Kidney (tissue), 14 donors: ENCODE results near the gene SNX24. TPM values are rescaled to one million over a fixed set of nuclear protein-coding genes. Genes with fewer than 3 reads are reported as not detected.

Experiments
- DNase-seq, 5 donors: peaks; one replicate each; pipeline ENCODE4 v3.0.0-alpha.2; 2013 to 2020
- FAIRE-seq: peaks from 2 replicates; lab custom pipeline; 2012; peaks lifted over from hg19 to GRCh38; lab: Jason Lieb, UNC
- H3K27ac ChIP-seq, 2 donors: one replicate each; pipeline ENCODE4 v1.7.0; 2013; ENCODE audit warnings: low read depth in 2 of 2, low read length in 2 of 2, inconsistent platforms in 1 of 2
- H3K27me3 ChIP-seq: one replicate; pipeline ENCODE4 v1.7.1; 2013; ENCODE audit warnings: low read length, inconsistent platforms; ENCODE audit not compliant: control insufficient read depth, insufficient read depth
- H3K36me3 ChIP-seq, 3 donors: one replicate each; pipeline versions ENCODE4 v1.7.0 to v1.7.1; 2013; ENCODE audit warnings: low read length in 3 of 3, control low read depth in 1 of 3, inconsistent platforms in 1 of 3; ENCODE audit not compliant: insufficient read depth in 3 of 3, control insufficient read depth in 2 of 3
- H3K4me1 ChIP-seq, 3 donors: one replicate each; pipeline versions ENCODE4 v1.7.0 to v1.7.1; 2013; ENCODE audit warnings: low read length in 3 of 3, inconsistent platforms in 1 of 3, low read depth in 1 of 3; ENCODE audit not compliant: control insufficient read depth in 2 of 3, insufficient read depth in 2 of 3
- H3K4me3 ChIP-seq, 3 donors: one replicate each; pipeline versions ENCODE4 v1.7.0 to v1.8.1; 2013; ENCODE audit warnings: low read length in 3 of 3, control low read depth in 1 of 3, inconsistent platforms in 1 of 3
- H3K9ac ChIP-seq, 3 donors: one replicate each; pipeline versions ENCODE4 v1.7.0 to v1.7.1; 2013; ENCODE audit warnings: low read length in 3 of 3, control low read depth in 1 of 3, inconsistent platforms in 1 of 3
- H3K9me3 ChIP-seq, 3 donors: one replicate each; pipeline versions ENCODE4 v1.7.0 to v1.7.1; 2013; ENCODE audit warnings: low read length in 3 of 3, control low read depth in 1 of 3, inconsistent platforms in 1 of 3; ENCODE audit not compliant: control insufficient read depth in 2 of 3, insufficient read depth in 1 of 3
- intact Hi-C: fragments of 100-400 bp; cut with DNase I; formaldehyde crosslinking; loops from one replicate; pipeline ENCODE4 v1.11.1; 2022
- polyA plus RNA-seq: library from polyadenylated mRNA; stranded (reverse); fragments of 350-450 nt; fragmentation: Illumina TruSeq; extraction: RNeasy Lipid Tissue Mini Kit (QIAGEN cat#74804); gene quantifications from one replicate; pipeline ENCODE4 v1.2.3, GENCODE V29; 2014; ENCODE audit warnings: low read depth, low replicate concordance; ENCODE audit not compliant: insufficient read depth
- total RNA-seq: library from RNA; stranded (reverse); fragmentation: NEBNext Ultra II Directional; extraction: Animal tissue kit (Norgen Biotek cat#: 25700); gene quantifications from one replicate; pipeline ENCODE4 v1.2.1, GENCODE V29; 2021
- TF ChIP-seq, protein P1 (sequence below): IDR thresholded peaks from 3 replicates; pipeline ENCODE4 v1.5.1; 2012; ENCODE audit warnings: mild to moderate bottlenecking, moderate library complexity, borderline replicate concordance; ENCODE audit not compliant: insufficient read depth; ENCODE audit errors: extremely low read depth
- donor health status: control.
- donor health status: control.
- donor health status: control.
- donor health status: control.
- donor health status: control.
- donor health status: DM: yes; HTN: yes; CAD: no.
- donor health status: Normal renal cell carcinoma (clear cell type).

The SNX24 gene
- total and polyA plus RNA-seq, 2 donors from 2014 or later, result 23.8 to 27.0 TPM

DNA sequence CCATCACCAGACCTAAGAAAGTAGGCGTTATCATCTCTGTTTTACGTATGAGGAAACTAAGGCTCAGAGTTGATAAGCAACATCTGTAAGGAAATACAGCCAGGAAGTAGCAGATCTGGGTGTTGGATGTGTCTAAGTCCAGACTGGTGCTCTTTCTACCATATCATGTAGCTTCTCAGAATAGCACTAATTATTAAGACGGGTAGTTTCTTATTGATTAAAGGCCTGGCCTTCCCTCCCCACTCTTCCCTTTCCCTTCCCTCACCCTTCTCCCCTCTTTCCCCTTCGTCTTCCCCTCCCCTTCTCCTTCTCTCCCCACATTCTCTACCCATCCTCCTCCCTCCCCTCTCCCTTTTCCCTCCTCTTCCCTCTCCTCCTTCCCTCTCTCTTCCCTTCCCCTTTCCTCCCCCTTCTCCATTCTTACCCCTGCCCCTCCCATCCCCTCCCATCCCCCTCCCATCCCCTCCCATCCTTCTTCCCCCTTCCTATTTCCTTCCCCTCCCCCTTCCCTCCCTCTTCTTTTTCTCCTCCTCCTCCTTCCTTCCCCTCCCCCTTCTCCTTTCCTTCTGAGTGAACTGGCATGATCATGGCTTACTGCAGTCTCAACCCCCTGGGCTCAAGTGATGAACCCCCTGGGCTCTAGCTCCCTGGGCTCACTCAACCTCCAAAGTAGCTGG lies 79.4 kb downstream of the SNX24 start:
- Histone ChIP-seq H3K9me3 (no peaks in the 10 kb centered on the region), H3K4me1 (no peaks in the 10 kb centered on the region), H3K27me3 (no peaks in the 10 kb centered on the region), H3K27ac (no peak overlapping the region), H3K9ac (no peak overlapping the region), H3K4me3 (no peak overlapping the region), H3K36me3 (no peaks in the 10 kb centered on the region)
- TF ChIP-seq, protein P1, sequence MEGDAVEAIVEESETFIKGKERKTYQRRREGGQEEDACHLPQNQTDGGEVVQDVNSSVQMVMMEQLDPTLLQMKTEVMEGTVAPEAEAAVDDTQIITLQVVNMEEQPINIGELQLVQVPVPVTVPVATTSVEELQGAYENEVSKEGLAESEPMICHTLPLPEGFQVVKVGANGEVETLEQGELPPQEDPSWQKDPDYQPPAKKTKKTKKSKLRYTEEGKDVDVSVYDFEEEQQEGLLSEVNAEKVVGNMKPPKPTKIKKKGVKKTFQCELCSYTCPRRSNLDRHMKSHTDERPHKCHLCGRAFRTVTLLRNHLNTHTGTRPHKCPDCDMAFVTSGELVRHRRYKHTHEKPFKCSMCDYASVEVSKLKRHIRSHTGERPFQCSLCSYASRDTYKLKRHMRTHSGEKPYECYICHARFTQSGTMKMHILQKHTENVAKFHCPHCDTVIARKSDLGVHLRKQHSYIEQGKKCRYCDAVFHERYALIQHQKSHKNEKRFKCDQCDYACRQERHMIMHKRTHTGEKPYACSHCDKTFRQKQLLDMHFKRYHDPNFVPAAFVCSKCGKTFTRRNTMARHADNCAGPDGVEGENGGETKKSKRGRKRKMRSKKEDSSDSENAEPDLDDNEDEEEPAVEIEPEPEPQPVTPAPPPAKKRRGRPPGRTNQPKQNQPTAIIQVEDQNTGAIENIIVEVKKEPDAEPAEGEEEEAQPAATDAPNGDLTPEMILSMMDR, result no peak
- no peak for DNase-seq
- intact Hi-C loops, result no loop called here
- FAIRE-seq, result no peak

DNA sequence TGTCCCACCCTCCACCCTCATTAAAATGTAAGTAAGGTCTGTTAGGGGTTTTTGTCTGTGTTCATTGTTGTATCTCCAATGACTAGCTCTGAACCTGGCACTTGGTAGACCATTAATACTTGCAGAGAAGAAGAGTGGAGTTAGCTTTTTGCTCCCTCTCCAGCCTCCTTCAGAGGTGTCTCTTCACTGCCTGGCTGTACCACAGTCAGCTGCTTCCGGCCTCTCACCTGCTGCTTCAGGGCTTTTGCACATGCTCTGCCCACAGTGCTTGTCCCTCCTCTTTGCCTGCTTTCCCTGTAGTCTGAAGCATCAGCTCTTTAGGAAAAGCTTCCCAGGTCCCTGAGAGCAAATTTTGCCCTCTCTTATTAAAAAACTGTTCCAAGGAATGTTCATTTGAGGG lies 83.6 kb downstream of the SNX24 start:
- no peak overlapping the region for H3K27ac ChIP-seq
- no peaks in the 10 kb centered on the region for H3K27me3 ChIP-seq
- intact Hi-C loops, result no loop called here
- DNase-seq (no peak), FAIRE-seq (no peak)
- H3K9me3 ChIP-seq, result no peaks in the 10 kb centered on the region
- no peaks in the 10 kb centered on the region for H3K36me3 ChIP-seq
- no peaks in the 10 kb centered on the region for H3K4me1 ChIP-seq
- TF ChIP-seq, protein P1, result no peak
- H3K9ac ChIP-seq, result no peak overlapping the region
- no peak overlapping the region for H3K4me3 ChIP-seq

DNA sequence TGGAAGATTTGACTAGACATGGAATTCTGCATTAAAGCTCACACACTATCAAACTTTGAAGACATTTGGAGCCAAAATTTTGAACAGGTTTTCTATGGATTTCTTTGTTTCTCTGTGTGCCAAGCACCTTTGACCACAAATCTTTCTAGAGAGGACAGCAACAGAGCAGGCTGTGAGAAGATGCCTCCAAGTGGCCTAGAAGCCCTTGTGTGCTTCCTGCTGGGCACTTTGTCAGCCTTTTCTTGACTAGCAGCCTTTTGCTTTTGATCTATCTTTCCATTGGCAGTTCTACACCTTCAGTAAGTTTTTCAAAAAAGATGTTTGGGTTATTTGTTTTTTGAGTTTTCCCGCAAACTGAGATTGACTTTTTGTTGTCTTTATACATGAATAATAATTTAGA lies 84.6 kb downstream of the SNX24 start:
- Histone ChIP-seq H3K4me1 (no peaks in the 10 kb centered on the region), H3K36me3 (no peaks in the 10 kb centered on the region), H3K4me3 (no peak overlapping the region), H3K9me3 (no peaks in the 10 kb centered on the region), H3K27ac (no peak overlapping the region), H3K9ac (no peak overlapping the region), H3K27me3 (no peaks in the 10 kb centered on the region)
- intact Hi-C loops, result no loop called here
- DNase-seq (no peak), FAIRE-seq (no peak)
- TF ChIP-seq, protein P1, result no peak
